ENCODE measurements around the gene TMEM164. TPM values are rescaled to one million over a fixed set of nuclear protein-coding genes. Genes with fewer than 3 reads are reported as not detected.
"Not testable (repeated sequence)": the region's sequence is repeated elsewhere in the genome, so short reads cannot be mapped to it uniquely, and the experiment has no call there.

Gene TMEM164
- total RNA-seq, 1 donor from 2014 or later: 48.3 TPM

- no peaks in the 10 kb centered on the region for H3K27me3 ChIP-seq (ENCODE audit: low read depth)
- H3K36me3 ChIP-seq: no peaks in the 10 kb centered on the region
- no peak for DNase-seq
- H3K4me1 ChIP-seq: no peaks in the 10 kb centered on the region
- no peaks in the 10 kb centered on the region for H3K9me3 ChIP-seq (replicated peaks)
- no peak for TF ChIP-seq CTCF (IDR thresholded peaks at IDR 0.05; ENCODE audit: borderline replicate concordance)
- intact Hi-C loops (cut with micrococcal nuclease): no loop called here
- H3K27ac ChIP-seq (replicated peaks): no peak overlapping the region
- no peak overlapping the region for H3K4me3 ChIP-seq
Measured at GRCh38 chrX:109964390-109964789, 38.5 kb upstream of the TMEM164 start.

- no peak for TF ChIP-seq CTCF (IDR thresholded peaks at IDR 0.05; ENCODE audit: borderline replicate concordance)
- Histone ChIP-seq H3K9me3 (replicated peaks) (no peaks in the 10 kb centered on the region), H3K27me3 (ENCODE audit: low read depth) (no peaks in the 10 kb centered on the region), H3K4me3 (no peak overlapping the region), H3K27ac (replicated peaks) (no peak overlapping the region), H3K36me3 (no peaks in the 10 kb centered on the region), H3K4me1 (no peaks in the 10 kb centered on the region)
- no peak for DNase-seq
- intact Hi-C loops (cut with micrococcal nuclease): no loop called here
Measured at GRCh38 chrX:109966246-109966645, 36.7 kb upstream of the TMEM164 start.

GRCh38 chrX:109967156-109967555 is 35.8 kb upstream of the TMEM164 start:
- intact Hi-C loops (cut with micrococcal nuclease): no loop called here
- H3K9me3 ChIP-seq (replicated peaks): no peaks in the 10 kb centered on the region
- H3K27ac ChIP-seq (replicated peaks): no peak overlapping the region
- no peaks in the 10 kb centered on the region for H3K36me3 ChIP-seq
- no peak for TF ChIP-seq CTCF (IDR thresholded peaks at IDR 0.05; ENCODE audit: borderline replicate concordance)
- DNase-seq: no peak
- no peak overlapping the region for H3K4me3 ChIP-seq
- no peaks in the 10 kb centered on the region for H3K27me3 ChIP-seq (ENCODE audit: low read depth)
- H3K4me1 ChIP-seq: no peaks in the 10 kb centered on the region

- DNase-seq; H3K27me3 ChIP-seq (ENCODE audit: low read depth); H3K9me3 ChIP-seq (replicated peaks); intact Hi-C loops (cut with micrococcal nuclease); H3K36me3 ChIP-seq; H3K4me1 ChIP-seq; H3K27ac ChIP-seq (replicated peaks); H3K4me3 ChIP-seq: not testable (repeated sequence)
Measured at GRCh38 chrX:109970841-109971240, 32.1 kb upstream of the TMEM164 start.

GRCh38 chrX:109974906-109975655 is 27.8 kb upstream of the TMEM164 start:
- no peak for DNase-seq
- H3K27me3 ChIP-seq (ENCODE audit: low read depth): no peaks in the 10 kb centered on the region
- no peak for TF ChIP-seq CTCF (IDR thresholded peaks at IDR 0.05; ENCODE audit: borderline replicate concordance)
- intact Hi-C loops (cut with micrococcal nuclease): no loop called here
- H3K4me3 ChIP-seq: no peak overlapping the region
- no peaks in the 10 kb centered on the region for H3K4me1 ChIP-seq
- no peaks in the 10 kb centered on the region for H3K9me3 ChIP-seq (replicated peaks)
- no peaks in the 10 kb centered on the region for H3K36me3 ChIP-seq
- H3K27ac ChIP-seq (replicated peaks): no peak overlapping the region

GRCh38 chrX:109985210-109985609 is 17.7 kb upstream of the TMEM164 start:
- H3K9me3 ChIP-seq (replicated peaks); H3K27ac ChIP-seq (replicated peaks); DNase-seq; intact Hi-C loops (cut with micrococcal nuclease); H3K36me3 ChIP-seq; H3K4me3 ChIP-seq; H3K27me3 ChIP-seq (ENCODE audit: low read depth); H3K4me1 ChIP-seq: not testable (repeated sequence)

Data from left ventricle myocardium inferior (tissue), 1 donor.